ENCODE results near the gene ECI1.

DNA sequence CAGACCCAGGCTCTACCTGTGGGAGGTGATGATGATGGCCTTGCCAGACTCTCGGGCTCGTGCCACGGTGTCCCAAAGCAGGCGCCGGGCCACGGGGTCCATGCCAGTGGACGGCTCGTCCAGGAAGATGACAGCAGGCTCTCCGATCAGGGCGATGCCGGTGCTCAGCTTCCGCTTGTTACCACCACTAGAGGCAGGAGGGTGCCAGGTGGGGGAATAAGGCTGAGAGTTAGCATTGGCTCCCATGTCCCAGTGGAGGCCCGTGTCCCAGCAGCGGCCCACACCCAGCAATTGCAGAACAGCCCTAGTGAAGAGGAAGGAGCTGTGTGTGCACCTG is 26.9 kb upstream of the ECI1 start:
- TF ChIP-seq, protein P1, sequence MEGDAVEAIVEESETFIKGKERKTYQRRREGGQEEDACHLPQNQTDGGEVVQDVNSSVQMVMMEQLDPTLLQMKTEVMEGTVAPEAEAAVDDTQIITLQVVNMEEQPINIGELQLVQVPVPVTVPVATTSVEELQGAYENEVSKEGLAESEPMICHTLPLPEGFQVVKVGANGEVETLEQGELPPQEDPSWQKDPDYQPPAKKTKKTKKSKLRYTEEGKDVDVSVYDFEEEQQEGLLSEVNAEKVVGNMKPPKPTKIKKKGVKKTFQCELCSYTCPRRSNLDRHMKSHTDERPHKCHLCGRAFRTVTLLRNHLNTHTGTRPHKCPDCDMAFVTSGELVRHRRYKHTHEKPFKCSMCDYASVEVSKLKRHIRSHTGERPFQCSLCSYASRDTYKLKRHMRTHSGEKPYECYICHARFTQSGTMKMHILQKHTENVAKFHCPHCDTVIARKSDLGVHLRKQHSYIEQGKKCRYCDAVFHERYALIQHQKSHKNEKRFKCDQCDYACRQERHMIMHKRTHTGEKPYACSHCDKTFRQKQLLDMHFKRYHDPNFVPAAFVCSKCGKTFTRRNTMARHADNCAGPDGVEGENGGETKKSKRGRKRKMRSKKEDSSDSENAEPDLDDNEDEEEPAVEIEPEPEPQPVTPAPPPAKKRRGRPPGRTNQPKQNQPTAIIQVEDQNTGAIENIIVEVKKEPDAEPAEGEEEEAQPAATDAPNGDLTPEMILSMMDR (IDR thresholded peaks at IDR 0.05): 0 out of 2 replicates have a peak, but pooled peaks have one; percentile 5
- TF ChIP-seq ZFX (IDR thresholded peaks at IDR 0.05; ENCODE audit: borderline replicate concordance): no peak

Measured in 22Rv1 (cell line).